ENCODE data around the gene SRXN1.

SRXN1 gene

DNA sequence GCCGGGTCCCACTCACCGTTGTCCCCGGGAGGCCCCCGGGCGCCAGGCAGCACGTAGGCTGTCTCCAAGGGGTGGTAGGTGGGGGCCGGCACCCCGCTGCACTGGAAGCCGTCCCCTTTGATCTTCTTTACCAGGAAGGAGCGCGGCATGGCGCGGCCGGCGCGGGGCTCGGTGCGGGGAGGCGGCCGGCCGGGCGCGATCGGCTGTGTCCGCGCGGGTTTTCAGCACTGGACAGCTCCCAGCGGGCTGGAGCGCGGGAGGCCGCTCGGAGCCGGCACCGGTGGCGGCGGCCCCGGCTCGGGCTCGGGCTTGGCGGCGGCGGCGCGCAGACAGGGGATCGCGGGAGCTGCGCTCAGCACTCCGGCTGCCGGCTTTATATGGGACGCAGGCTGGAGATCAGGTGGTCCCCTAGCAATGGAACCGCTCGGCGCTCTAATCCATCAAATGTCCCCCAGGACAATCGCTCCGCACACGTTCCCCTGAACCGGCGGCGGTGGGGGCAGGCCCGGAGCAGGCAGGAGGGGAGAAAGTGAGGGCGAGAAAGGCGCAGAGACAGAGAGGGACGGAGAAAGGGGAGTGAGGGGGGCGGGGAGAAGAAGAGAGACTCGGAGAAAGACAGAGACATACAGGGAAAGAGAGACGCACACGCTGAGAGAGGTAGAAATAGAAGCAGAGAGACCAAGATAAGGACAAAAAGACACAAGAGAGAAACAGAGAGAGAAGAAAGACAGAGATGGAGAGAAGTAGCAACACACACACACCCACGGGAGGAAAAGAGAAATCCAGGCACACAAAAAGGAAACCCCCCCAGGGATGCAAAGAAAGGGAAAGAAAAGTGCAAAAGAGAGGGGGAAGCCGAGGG, 22.7 kb upstream of the SRXN1 start, which contains the start of gene SCRT2:
Gene SCRT2 (minus strand): TSS at position 350 of the 862 bp plus-strand sequence. CDS start 201 bp downstream, at position 149.
- CTCF ChIA-PET, result interaction anchor here (0.8 to 1.4 kb wide), 3 partner anchors 9 to 64 kb away, joined by 3 to 4 read pairs (median 3); no protein-coding TSS in a partner anchor
- no peaks in the 10 kb centered on the region for H3K9me3 ChIP-seq (ENCODE audit: control insufficient read depth, insufficient read depth, low read depth, low read length)
- no peaks in the 10 kb centered on the region for H3K36me3 ChIP-seq (ENCODE audit: control insufficient read depth in 2 of 2, insufficient read depth in 1 of 2, low read length in 2 of 2)
- H3K4me3 ChIP-seq (ENCODE audit: low read depth, low read length), result peak within 1 kb of the TSS; percentile 21
- peaks cover 6% of the 10 kb centered on the region for H3K4me1 ChIP-seq (ENCODE audit: control insufficient read depth, insufficient read depth, low read length)
- POLR2A ChIA-PET, result no interaction called here
- H3K27ac ChIP-seq (ENCODE audit: extremely low read depth, low read depth, low read length), result no peak within 1 kb of the TSS
- TF ChIP-seq ZFP3 (tag by site-specific recombination; IDR thresholded peaks at IDR 0.05; ENCODE audit: low read depth), result no peak
- TF ChIP-seq ZNF239 (tag by site-specific recombination; IDR thresholded peaks at IDR 0.05), result no peak
- TF ChIP-seq MZF1 (tag by site-specific recombination; IDR thresholded peaks at IDR 0.05; ENCODE audit: borderline replicate concordance), result no peak
- peak; percentile 99 for TF ChIP-seq PRDM1 (tag by site-specific recombination; IDR thresholded peaks at IDR 0.05)
- no peak for TF ChIP-seq ZNF121 (tag by site-specific recombination; IDR thresholded peaks at IDR 0.05)
- no peak for TF ChIP-seq HOXA7 (CRISPR knock-in tag; IDR thresholded peaks at IDR 0.05; ENCODE audit: borderline replicate concordance)
- no peak for TF ChIP-seq ZNF549 (tag by site-specific recombination; IDR thresholded peaks at IDR 0.05)
- TF ChIP-seq, protein P1, sequence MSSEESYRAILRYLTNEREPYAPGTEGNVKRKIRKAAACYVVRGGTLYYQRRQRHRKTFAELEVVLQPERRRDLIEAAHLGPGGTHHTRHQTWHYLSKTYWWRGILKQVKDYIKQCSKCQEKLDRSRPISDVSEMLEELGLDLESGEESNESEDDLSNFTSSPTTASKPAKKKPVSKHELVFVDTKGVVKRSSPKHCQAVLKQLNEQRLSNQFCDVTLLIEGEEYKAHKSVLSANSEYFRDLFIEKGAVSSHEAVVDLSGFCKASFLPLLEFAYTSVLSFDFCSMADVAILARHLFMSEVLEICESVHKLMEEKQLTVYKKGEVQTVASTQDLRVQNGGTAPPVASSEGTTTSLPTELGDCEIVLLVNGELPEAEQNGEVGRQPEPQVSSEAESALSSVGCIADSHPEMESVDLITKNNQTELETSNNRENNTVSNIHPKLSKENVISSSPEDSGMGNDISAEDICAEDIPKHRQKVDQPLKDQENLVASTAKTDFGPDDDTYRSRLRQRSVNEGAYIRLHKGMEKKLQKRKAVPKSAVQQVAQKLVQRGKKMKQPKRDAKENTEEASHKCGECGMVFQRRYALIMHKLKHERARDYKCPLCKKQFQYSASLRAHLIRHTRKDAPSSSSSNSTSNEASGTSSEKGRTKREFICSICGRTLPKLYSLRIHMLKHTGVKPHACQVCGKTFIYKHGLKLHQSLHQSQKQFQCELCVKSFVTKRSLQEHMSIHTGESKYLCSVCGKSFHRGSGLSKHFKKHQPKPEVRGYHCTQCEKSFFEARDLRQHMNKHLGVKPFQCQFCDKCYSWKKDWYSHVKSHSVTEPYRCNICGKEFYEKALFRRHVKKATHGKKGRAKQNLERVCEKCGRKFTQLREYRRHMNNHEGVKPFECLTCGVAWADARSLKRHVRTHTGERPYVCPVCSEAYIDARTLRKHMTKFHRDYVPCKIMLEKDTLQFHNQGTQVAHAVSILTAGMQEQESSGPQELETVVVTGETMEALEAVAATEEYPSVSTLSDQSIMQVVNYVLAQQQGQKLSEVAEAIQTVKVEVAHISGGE (tag by site-specific recombination; conservative IDR thresholded peaks at IDR 0.05; ENCODE audit: low read depth), result no peak; the same call in 1 of the 2 replicates
- no peak for TF ChIP-seq SETDB1 (IDR thresholded peaks at IDR 0.05; ENCODE audit: insufficient read length, low read length)
- TF ChIP-seq ZNF707 (tag by site-specific recombination; IDR thresholded peaks at IDR 0.05), result no peak
- TF ChIP-seq ZNF223 (tag by site-specific recombination; IDR thresholded peaks at IDR 0.05), result no peak
- TF ChIP-seq YY1 (tag by site-specific recombination; IDR thresholded peaks at IDR 0.05), result no peak
- no peak for TF ChIP-seq ZNF174 (tag by site-specific recombination; IDR thresholded peaks at IDR 0.05)
- no peak for TF ChIP-seq ZNF48 (tag by site-specific recombination; IDR thresholded peaks at IDR 0.05)
- no peak for TF ChIP-seq ZNF311 (tag by site-specific recombination; IDR thresholded peaks at IDR 0.05; ENCODE audit: borderline replicate concordance)
- no peak for TF ChIP-seq GLI2 (tag by site-specific recombination; IDR thresholded peaks at IDR 0.05; ENCODE audit: borderline replicate concordance, low read depth)
- TF ChIP-seq ZNF350 (tag by site-specific recombination; IDR thresholded peaks at IDR 0.05), result no peak
- no peak for TF ChIP-seq ZNF426 (tag by site-specific recombination; IDR thresholded peaks at IDR 0.05)
- no peak for TF ChIP-seq ZNF610 (tag by site-specific recombination; IDR thresholded peaks at IDR 0.05; ENCODE audit: borderline replicate concordance)
- TF ChIP-seq ZNF366 (tag by site-specific recombination; conservative IDR thresholded peaks at IDR 0.05), result peak; percentile 87
- TF ChIP-seq SP3 (tag by site-specific recombination; IDR thresholded peaks at IDR 0.05), result peak; percentile 23; the same call in 1 of the 2 replicates
- no peak for TF ChIP-seq ZNF501 (tag by site-specific recombination; IDR thresholded peaks at IDR 0.05)
- no peak for TF ChIP-seq GLI4 (tag by site-specific recombination; IDR thresholded peaks at IDR 0.05)
- no peak; the same call in 1 of the 2 replicates for TF ChIP-seq ZNF777 (tag by site-specific recombination; IDR thresholded peaks at IDR 0.05; ENCODE audit: borderline replicate concordance)
- no peak for TF ChIP-seq ZNF10 (tag by site-specific recombination; IDR thresholded peaks at IDR 0.05)
- TF ChIP-seq ZNF626 (tag by site-specific recombination; IDR thresholded peaks at IDR 0.05), result no peak
- TF ChIP-seq ZNF621 (tag by site-specific recombination; IDR thresholded peaks at IDR 0.05), result no peak
- no peak for TF ChIP-seq SCRT2 (tag by site-specific recombination; IDR thresholded peaks at IDR 0.05)
- TF ChIP-seq KLF7 (tag by site-specific recombination; IDR thresholded peaks at IDR 0.05; ENCODE audit: borderline replicate concordance), result no peak
- TF ChIP-seq, protein P2, sequence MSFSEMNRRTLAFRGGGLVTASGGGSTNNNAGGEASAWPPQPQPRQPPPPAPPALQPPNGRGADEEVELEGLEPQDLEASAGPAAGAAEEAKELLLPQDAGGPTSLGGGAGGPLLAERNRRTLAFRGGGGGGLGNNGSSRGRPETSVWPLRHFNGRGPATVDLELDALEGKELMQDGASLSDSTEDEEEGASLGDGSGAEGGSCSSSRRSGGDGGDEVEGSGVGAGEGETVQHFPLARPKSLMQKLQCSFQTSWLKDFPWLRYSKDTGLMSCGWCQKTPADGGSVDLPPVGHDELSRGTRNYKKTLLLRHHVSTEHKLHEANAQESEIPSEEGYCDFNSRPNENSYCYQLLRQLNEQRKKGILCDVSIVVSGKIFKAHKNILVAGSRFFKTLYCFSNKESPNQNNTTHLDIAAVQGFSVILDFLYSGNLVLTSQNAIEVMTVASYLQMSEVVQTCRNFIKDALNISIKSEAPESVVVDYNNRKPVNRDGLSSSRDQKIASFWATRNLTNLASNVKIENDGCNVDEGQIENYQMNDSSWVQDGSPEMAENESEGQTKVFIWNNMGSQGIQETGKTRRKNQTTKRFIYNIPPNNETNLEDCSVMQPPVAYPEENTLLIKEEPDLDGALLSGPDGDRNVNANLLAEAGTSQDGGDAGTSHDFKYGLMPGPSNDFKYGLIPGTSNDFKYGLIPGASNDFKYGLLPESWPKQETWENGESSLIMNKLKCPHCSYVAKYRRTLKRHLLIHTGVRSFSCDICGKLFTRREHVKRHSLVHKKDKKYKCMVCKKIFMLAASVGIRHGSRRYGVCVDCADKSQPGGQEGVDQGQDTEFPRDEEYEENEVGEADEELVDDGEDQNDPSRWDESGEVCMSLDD (tag by site-specific recombination; IDR thresholded peaks at IDR 0.05), result 0 out of 2 replicates have a peak, but pooled peaks have one; percentile 54
- no peak for TF ChIP-seq ZNF292 (tag by site-specific recombination; IDR thresholded peaks at IDR 0.05; ENCODE audit: borderline replicate concordance, low read depth)
- no peak for TF ChIP-seq ZNF248 (tag by site-specific recombination; IDR thresholded peaks at IDR 0.05)
- no peak for TF ChIP-seq ZNF302 (tag by site-specific recombination; IDR thresholded peaks at IDR 0.05; ENCODE audit: low read depth)
- no peak for TF ChIP-seq ZNF184 (tag by site-specific recombination; IDR thresholded peaks at IDR 0.05)

Measured in HEK293 (cell line).